ENCODE data around the gene CSNK1G2.
A peak's percentile ranks its signal among the peaks of the same experiment; 100 is the strongest.

The CSNK1G2 gene

GRCh38 chr19:1942078-1942933 lies 1.3 kb downstream of the CSNK1G2 start:
- TF ChIP-seq CTCF (IDR thresholded peaks at IDR 0.05; ENCODE audit: low read depth, low read length, missing control alignments), result no peak
- H3K4me3 ChIP-seq (ENCODE audit: low read depth, low read length), result peak overlapping the region; percentile 82
- no peak for DNase-seq (ENCODE audit: low read depth)

- peak overlapping the region; percentile 82 for H3K4me3 ChIP-seq (ENCODE audit: low read depth, low read length)
- no peak for TF ChIP-seq CTCF (IDR thresholded peaks at IDR 0.05; ENCODE audit: low read depth, low read length, missing control alignments)
- no peak for DNase-seq (ENCODE audit: low read depth)
Measured at GRCh38 chr19:1942934-1943555, 2.1 kb downstream of the CSNK1G2 start.

- no peak for TF ChIP-seq CTCF (IDR thresholded peaks at IDR 0.05; ENCODE audit: low read depth, low read length, missing control alignments)
- H3K4me3 ChIP-seq (ENCODE audit: low read depth, low read length), result peak overlapping the region; percentile 82
- DNase-seq (ENCODE audit: low read depth), result no peak
Measured at GRCh38 chr19:1943661-1944087, 2.7 kb downstream of the CSNK1G2 start.

GRCh38 chr19:1944088-1944915 lies 3.3 kb downstream of the CSNK1G2 start:
- no peak for DNase-seq (ENCODE audit: low read depth)
- no peak overlapping the region for H3K4me3 ChIP-seq (ENCODE audit: low read depth, low read length)
- no peak for TF ChIP-seq CTCF (IDR thresholded peaks at IDR 0.05; ENCODE audit: low read depth, low read length, missing control alignments)

- no peak overlapping the region for H3K4me3 ChIP-seq (ENCODE audit: low read depth, low read length)
- DNase-seq (ENCODE audit: low read depth), result no peak
- no peak for TF ChIP-seq CTCF (IDR thresholded peaks at IDR 0.05; ENCODE audit: low read depth, low read length, missing control alignments)
Measured at GRCh38 chr19:1944916-1945561, 4.1 kb downstream of the CSNK1G2 start.

- peak; percentile 48 for TF ChIP-seq CTCF (IDR thresholded peaks at IDR 0.05; ENCODE audit: low read depth, low read length, missing control alignments)
- H3K4me3 ChIP-seq (ENCODE audit: low read depth, low read length), result no peak overlapping the region
- no peak for DNase-seq (ENCODE audit: low read depth)
Measured at GRCh38 chr19:1945899-1946298, 4.9 kb downstream of the CSNK1G2 start.
